BE2C (cell line): ENCODE measurements around the gene ACOT7.

Experiments used
- DNase-seq: peaks from one replicate; pipeline ENCODE4 v3.0.0-alpha.2; 2020
- H3K27me3 ChIP-seq: fragments of 250-450 bp; sonication (Bioruptor Pico); 2 replicates; pipeline ENCODE4 v1.5.1; 2020; ENCODE audit warnings: mild to moderate bottlenecking
- H3K36me3 ChIP-seq: fragments of 250-450 bp; sonication (Bioruptor Pico); 2 replicates; pipeline ENCODE4 v1.5.1; 2020; ENCODE audit warnings: mild to moderate bottlenecking
- H3K4me1 ChIP-seq: fragments of 250-450 bp; sonication (Bioruptor Pico); 2 replicates; pipeline ENCODE4 v1.5.1; 2020
- H3K4me3 ChIP-seq: 2 replicates; pipeline ENCODE4 v1.5.1; 2011; ENCODE audit warnings: low read depth, low read length
- H3K9me3 ChIP-seq: fragments of 250-450 bp; sonication (Bioruptor Pico); 2 replicates; pipeline ENCODE4 v1.5.1; 2020
- CTCF ChIP-seq: IDR thresholded peaks from 2 replicates; pipeline ENCODE4 v1.5.1; 2012; ENCODE audit warnings: mild to moderate bottlenecking, low read depth, low read length

ACOT7 gene

GRCh38 chr1:6271554-6271953 lies 122.0 kb downstream of the ACOT7 start:
- TF ChIP-seq CTCF = no peak
- no peaks in the 10 kb centered on the region for H3K36me3 ChIP-seq
- H3K27me3 ChIP-seq = no peaks in the 10 kb centered on the region
- no peaks in the 10 kb centered on the region for H3K9me3 ChIP-seq
- peaks cover 3% of the 10 kb centered on the region for H3K4me1 ChIP-seq
- DNase-seq = no peak
- H3K4me3 ChIP-seq = no peak overlapping the region

GRCh38 chr1:6271006-6271405 lies 122.6 kb downstream of the ACOT7 start:
- Histone ChIP-seq H3K4me3 (no peak overlapping the region), H3K36me3 (no peaks in the 10 kb centered on the region), H3K27me3 (no peaks in the 10 kb centered on the region), H3K9me3 (no peaks in the 10 kb centered on the region), H3K4me1 (peaks cover 3% of the 10 kb centered on the region)
- no peak for TF ChIP-seq CTCF
- DNase-seq = no peak

GRCh38 chr1:6270401-6270800 lies 123.2 kb downstream of the ACOT7 start:
- H3K9me3 ChIP-seq = no peaks in the 10 kb centered on the region
- H3K4me1 ChIP-seq = peaks cover 3% of the 10 kb centered on the region
- H3K4me3 ChIP-seq = no peak overlapping the region
- no peaks in the 10 kb centered on the region for H3K27me3 ChIP-seq
- no peaks in the 10 kb centered on the region for H3K36me3 ChIP-seq
- no peak for DNase-seq
- TF ChIP-seq CTCF = no peak

GRCh38 chr1:6269720-6270400 lies 123.7 kb downstream of the ACOT7 start:
- Histone ChIP-seq H3K9me3 (no peaks in the 10 kb centered on the region), H3K36me3 (no peaks in the 10 kb centered on the region), H3K4me1 (peaks cover 3% of the 10 kb centered on the region), H3K27me3 (no peaks in the 10 kb centered on the region), H3K4me3 (no peak overlapping the region)
- DNase-seq = no peak
- no peak for TF ChIP-seq CTCF

- Histone ChIP-seq H3K4me3 (no peak overlapping the region), H3K36me3 (no peaks in the 10 kb centered on the region)
- DNase-seq = no peak
These were observed 124.3 kb downstream of the ACOT7 start for GRCh38 chr1:6269296-6269695.

GRCh38 chr1:6268415-6268814 lies 125.2 kb downstream of the ACOT7 start:
- Histone ChIP-seq H3K4me3 (no peak overlapping the region), H3K36me3 (no peaks in the 10 kb centered on the region), H3K4me1 (peaks cover 3% of the 10 kb centered on the region), H3K27me3 (no peaks in the 10 kb centered on the region), H3K9me3 (no peaks in the 10 kb centered on the region)
- no peak for TF ChIP-seq CTCF
- no peak for DNase-seq

More at GRCh38 chr1:6269296-6269695, 124.3 kb downstream of the ACOT7 start:
- no peaks in the 10 kb centered on the region for H3K27me3 ChIP-seq
- H3K4me1 ChIP-seq = peaks cover 3% of the 10 kb centered on the region
- H3K9me3 ChIP-seq = no peaks in the 10 kb centered on the region
- no peak for TF ChIP-seq CTCF
